Upper lobe of left lung (tissue), 6 donors: ENCODE measurements around the gene ADGRV1. TPM values are rescaled to one million over a fixed set of nuclear protein-coding genes. Genes with fewer than 3 reads are reported as not detected.

Experiments
- ATAC-seq, 2 donors: fragments of 200-7000 bp; cut with Tn5 transposase; one replicate each; pipeline ENCODE4 v1.9.1; 2022; ENCODE audit warnings: mild to moderate bottlenecking in 2 of 2, moderate library complexity in 2 of 2; ENCODE audit not compliant: low FRiP score in 2 of 2
- DNase-seq, 2 donors: peaks; one replicate each; pipeline ENCODE4 v3.0.0-alpha.2; 2019 to 2020
- H3K27ac ChIP-seq, 4 donors: fragments of 200-600 bp; sonication (generic); one replicate each; pipeline ENCODE4 v1.5.1; 2016 to 2019
- H3K27me3 ChIP-seq, 4 donors: fragments of 200-600 bp; sonication (generic); one replicate each; pipeline ENCODE4 v1.5.1; 2017 to 2019
- H3K36me3 ChIP-seq, 4 donors: fragments of 200-600 bp; sonication (generic); one replicate each; pipeline ENCODE4 v1.5.1; 2016 to 2019
- H3K4me1 ChIP-seq, 4 donors: fragments of 200-600 bp; sonication (generic); one replicate each; pipeline ENCODE4 v1.5.1; 2018 to 2019
- H3K4me3 ChIP-seq, 4 donors: fragments of 200-600 bp; sonication (generic); one replicate each; pipeline ENCODE4 v1.5.1; 2017 to 2019; ENCODE audit warnings: mild to moderate bottlenecking in 2 of 4, moderate library complexity in 1 of 4
- H3K9me3 ChIP-seq, 4 donors: fragments of 200-600 bp; sonication (generic); one replicate each; pipeline ENCODE4 v1.5.1; 2018 to 2019
- CTCF ChIP-seq, 6 experiments: fragments of 450-650 bp in 4 of 6; fragments of 200-600 bp in 2 of 6; sonication (generic) in 2 of 6; IDR thresholded peaks; one replicate each; pipeline ENCODE4 v1.5.1; 2016 to 2019; ENCODE audit warnings: antibody characterized with exemption in 6 of 6
- EP300 ChIP-seq, 4 donors: sonication (generic); formaldehyde crosslinking; IDR thresholded peaks; one replicate each; pipeline ENCODE4 v1.5.1; 2017; ENCODE audit warnings: antibody characterized with exemption in 4 of 4, control low read depth in 2 of 4
- POLR2A ChIP-seq, 4 donors: fragments of 450-650 bp; IDR thresholded peaks; one replicate each; pipeline ENCODE4 v1.5.1; 2016 to 2017; ENCODE audit warnings: antibody characterized with exemption in 4 of 4, mild to moderate bottlenecking in 2 of 4
- POLR2AphosphoS5 ChIP-seq, 2 donors: sonication (generic); formaldehyde crosslinking; IDR thresholded peaks; one replicate each; pipeline ENCODE4 v1.5.1; 2017; ENCODE audit warnings: antibody characterized with exemption in 2 of 2
- WGBS, 2 donors: methylation state at CpG; one replicate each; pipeline ENCODE4 v1.1.5; 2017 to 2018; 5-methylcytosine and 5-hydroxymethylcytosine counted together
- total RNA-seq, 6 donors: library from RNA; depleted of rRNA in 4 of 6; stranded (reverse); fragments of >200 nt in 4 of 6; gene quantifications; one replicate each; pipeline versions ENCODE4 v1.1.0 to v1.2.1, GENCODE V29; 2016 to 2021
- donor health status: DM: no; HTN: no; CAD: no; lungs with moderate emphysema.
- donor health status: DM: no; HTN: yes; CAD: no; lungs with severe emphysema.

The ADGRV1 gene
- total RNA-seq, 6 donors from 2014 or later: 22.3 to 129 (median 60.4) TPM

GRCh38 chr5:90650767-90651166 lies 92.2 kb downstream of the ADGRV1 start:
- Histone ChIP-seq H3K4me3 (no peak overlapping the region), H3K36me3 (no peaks in the 10 kb centered on the region), H3K27ac (no peak overlapping the region), H3K27me3 (no peaks in the 10 kb centered on the region), H3K4me1 (no peaks in the 10 kb centered on the region), H3K9me3 (no peaks in the 10 kb centered on the region)
- ATAC-seq (no peak), DNase-seq (no peak)
- WGBS, 2 donors: 59 to 81% methylated on average over 1 of the region's 1 CpG
- TF ChIP-seq POLR2AphosphoS5 (IDR thresholded peaks at IDR 0.05) (no peak), CTCF (IDR thresholded peaks at IDR 0.05) (no peak)

- Histone ChIP-seq H3K27ac (no peak overlapping the region), H3K4me1 (no peaks in the 10 kb centered on the region), H3K9me3 (no peaks in the 10 kb centered on the region), H3K36me3 (no peaks in the 10 kb centered on the region), H3K4me3 (no peak overlapping the region), H3K27me3 (no peaks in the 10 kb centered on the region)
- 90 to 91% methylated on average over 2 of the region's 2 CpGs for WGBS, 2 donors
- TF ChIP-seq POLR2A (IDR thresholded peaks at IDR 0.05) (no peak), CTCF (IDR thresholded peaks at IDR 0.05) (no peak), POLR2AphosphoS5 (IDR thresholded peaks at IDR 0.05) (no peak), EP300 (IDR thresholded peaks at IDR 0.05) (no peak)
- DNase-seq: no peak
- no peak for ATAC-seq
Measured at GRCh38 chr5:90654215-90654614, 95.6 kb downstream of the ADGRV1 start.

- no peak for ATAC-seq
- Histone ChIP-seq H3K27me3 (no peaks in the 10 kb centered on the region), H3K36me3 (no peaks in the 10 kb centered on the region), H3K4me3 (no peak overlapping the region), H3K4me1 (no peaks in the 10 kb centered on the region), H3K27ac (no peak overlapping the region), H3K9me3 (no peaks in the 10 kb centered on the region)
- WGBS, 2 donors: 76 to 79% methylated on average over 1 of the region's 1 CpG
- DNase-seq: no peak
- TF ChIP-seq CTCF (IDR thresholded peaks at IDR 0.05): no peak
- TF ChIP-seq POLR2AphosphoS5 (IDR thresholded peaks at IDR 0.05): no peak
- no peak for TF ChIP-seq EP300 (IDR thresholded peaks at IDR 0.05)
- no peak for TF ChIP-seq POLR2A (IDR thresholded peaks at IDR 0.05)
Measured at GRCh38 chr5:90655423-90655822, 96.8 kb downstream of the ADGRV1 start.

GRCh38 chr5:90657030-90657429 lies 98.4 kb downstream of the ADGRV1 start:
- no peaks in the 10 kb centered on the region for H3K27me3 ChIP-seq
- H3K27ac ChIP-seq: no peak overlapping the region
- 45 to 63% methylated on average over 4 of the region's 4 CpGs for WGBS, 2 donors
- ATAC-seq (no peak), DNase-seq (no peak)
- H3K36me3 ChIP-seq: no peaks in the 10 kb centered on the region
- H3K4me1 ChIP-seq: no peaks in the 10 kb centered on the region
- no peak overlapping the region for H3K4me3 ChIP-seq
- H3K9me3 ChIP-seq: no peaks in the 10 kb centered on the region
- no peak for TF ChIP-seq POLR2A (IDR thresholded peaks at IDR 0.05)

- no peak for TF ChIP-seq POLR2AphosphoS5 (IDR thresholded peaks at IDR 0.05)
- no peak for TF ChIP-seq EP300 (IDR thresholded peaks at IDR 0.05)
- TF ChIP-seq POLR2A (IDR thresholded peaks at IDR 0.05): no peak
- no peak for TF ChIP-seq CTCF (IDR thresholded peaks at IDR 0.05)
- Histone ChIP-seq H3K27me3 (no peaks in the 10 kb centered on the region), H3K4me3 (no peak overlapping the region), H3K4me1 (no peaks in the 10 kb centered on the region), H3K9me3 (no peaks in the 10 kb centered on the region), H3K36me3 (no peaks in the 10 kb centered on the region), H3K27ac (no peak overlapping the region)
- ATAC-seq (no peak), DNase-seq (no peak)
- 90% methylated on average over 6 of the region's 6 CpGs for WGBS, 2 donors
Measured at GRCh38 chr5:90657788-90658187, 99.2 kb downstream of the ADGRV1 start.
